Endothelial cell of umbilical vein (primary cell): Measurements from ENCODE around the gene STARD13. TPM values are rescaled to one million over a fixed set of nuclear protein-coding genes. Genes with fewer than 3 reads are reported as not detected.
A peak's percentile ranks its signal among the peaks of the same experiment; 100 is the strongest.

ENCODE experiments used
- BruUV-seq: library from RNA; stranded (reverse); fragments of 400-500 nt; replicated peaks from 2 replicates; lab custom pipeline; 2021; lab: Mats Ljungman, UMichigan
- CTCF ChIA-PET: fragments of 300-600, 350-600 bp; sonication (Branson Sonifier 250); formaldehyde crosslinking; loops from one replicate; lab custom pipeline; 2021; ENCODE audit warnings: antibody characterized with exemption, inconsistent platforms; lab: Charles Lee
- POLR2A ChIA-PET: fragments of 300-600, 350-600 bp; sonication (Branson Sonifier 250); formaldehyde crosslinking; loops from one replicate; lab custom pipeline; 2021; ENCODE audit warnings: antibody characterized with exemption, inconsistent platforms; lab: Charles Lee
- DNase-seq: peaks from one replicate; pipeline ENCODE4 v3.0.0-alpha.2; 2011; ENCODE audit warnings: low read depth, low spot score
- FAIRE-seq: peaks from 2 replicates; lab custom pipeline; 2011; peaks lifted over from hg19 to GRCh38; lab: Jason Lieb, UNC
- H2AFZ ChIP-seq: 2 replicates; pipeline ENCODE4 v1.6.0; 2012; ENCODE audit warnings: low read depth, low read length, control low read depth, inconsistent platforms
- H3K27ac ChIP-seq: 2 replicates; pipeline ENCODE4 v1.5.1; 2011; ENCODE audit warnings: low read depth, mild to moderate bottlenecking, control low read depth, low read length, moderate library complexity; ENCODE audit not compliant: insufficient read depth
- H3K27me3 ChIP-seq, 2 experiments: 2 replicates each; pipeline versions ENCODE4 v1.6.0 to v1.6.1; 2011; ENCODE audit warnings: low read length in 2 of 2, mixed read lengths in 1 of 2; ENCODE audit not compliant: control insufficient read depth in 2 of 2, insufficient read depth in 2 of 2
- H3K36me3 ChIP-seq, 2 experiments: 2 replicates in 1 of 2; 3 replicates in 1 of 2; pipeline ENCODE4 v1.5.1; 2011; ENCODE audit warnings: low read length in 2 of 2, mild to moderate bottlenecking in 1 of 2, moderate library complexity in 1 of 2; ENCODE audit not compliant: control insufficient read depth in 2 of 2, insufficient read depth in 2 of 2; ENCODE audit errors: extremely low read depth in 1 of 2
- H3K4me1 ChIP-seq: 3 replicates; pipeline ENCODE4 v1.5.1; 2011; ENCODE audit warnings: mild to moderate bottlenecking, low read length; ENCODE audit not compliant: control insufficient read depth, insufficient read depth; ENCODE audit errors: extremely low read depth
- H3K4me2 ChIP-seq: 2 replicates; pipeline ENCODE4 v1.6.1; 2011; ENCODE audit warnings: low read length, control low read depth, mixed read lengths; ENCODE audit not compliant: insufficient read depth
- H3K4me3 ChIP-seq, 3 experiments: fragments of 200-600 bp in 1 of 3; sonication (generic), shearing (Covaris generic) in 1 of 3; replicated peaks in 1 of 3; 2 replicates each; pipeline ENCODE4 v1.5.1; 2011 to 2016; ENCODE audit warnings: control low read depth in 3 of 3, low read length in 3 of 3, mild to moderate bottlenecking in 2 of 3, inconsistent platforms in 1 of 3, low read depth in 1 of 3, moderate library complexity in 1 of 3; ENCODE audit not compliant: insufficient read depth in 1 of 3
- H3K79me2 ChIP-seq: 2 replicates; pipeline ENCODE4 v1.6.0; 2012; ENCODE audit warnings: low read length, inconsistent platforms; ENCODE audit not compliant: control insufficient read depth, insufficient read depth
- H3K9ac ChIP-seq: replicated peaks from 2 replicates; pipeline ENCODE3; 2011; ENCODE audit warnings: low read length, control low read depth; ENCODE audit not compliant: insufficient read depth; ENCODE audit errors: extremely low read depth
- H3K9me1 ChIP-seq: replicated peaks from 3 replicates; pipeline ENCODE4 v1.6.0; 2011; ENCODE audit warnings: mild to moderate bottlenecking, low read length; ENCODE audit not compliant: control insufficient read depth, insufficient read depth; ENCODE audit errors: extremely low read depth
- H3K9me3 ChIP-seq: replicated peaks from 2 replicates; pipeline ENCODE4 v1.5.1; 2012; ENCODE audit warnings: low read length, inconsistent platforms; ENCODE audit not compliant: control insufficient read depth, insufficient read depth
- H4K20me1 ChIP-seq: replicated peaks from 2 replicates; pipeline ENCODE3; 2011; ENCODE audit warnings: mild to moderate bottlenecking, low read length; ENCODE audit not compliant: control insufficient read depth, insufficient read depth; ENCODE audit errors: extremely low read depth
- EZH2 ChIP-seq: IDR thresholded peaks from 2 replicates; pipeline ENCODE4 v1.6.1; 2012; ENCODE audit warnings: borderline replicate concordance, low read depth, mild to moderate bottlenecking, moderate library complexity, low read length, inconsistent platforms; ENCODE audit not compliant: severe bottlenecking
- FOS ChIP-seq: IDR thresholded peaks from 2 replicates; pipeline ENCODE4 v1.6.1; 2011; ENCODE audit warnings: mild to moderate bottlenecking, low read length, moderate library complexity, borderline replicate concordance; ENCODE audit not compliant: insufficient read depth
- JUN ChIP-seq: IDR thresholded peaks from 2 replicates; pipeline ENCODE4 v1.6.1; 2011; ENCODE audit warnings: borderline replicate concordance, low read depth; ENCODE audit not compliant: insufficient read length, insufficient read depth
- POLR2A ChIP-seq: IDR thresholded peaks from 2 replicates; pipeline ENCODE4 v1.6.1; 2012; ENCODE audit warnings: low read depth, mild to moderate bottlenecking, control low read depth, low read length
- POLR2AphosphoS5 ChIP-seq: IDR thresholded peaks from 2 replicates; pipeline ENCODE4 v1.6.1; 2012; ENCODE audit warnings: low read depth, mild to moderate bottlenecking, control low read depth, low read length, moderate library complexity; ENCODE audit not compliant: insufficient read depth
- dilution Hi-C: fragments of 300-500 bp; cut with MboI; formaldehyde crosslinking; loops from one replicate; pipeline ENCODE4 v1.15.0; 2019; ENCODE audit warnings: low sequenced_read_pairs; ENCODE audit not compliant: extremely low pct_ligation_motif_present
- intact Hi-C: fragments of 100-400 bp; cut with micrococcal nuclease; formaldehyde crosslinking; loops from one replicate; pipeline ENCODE4 v1.10.0; 2022
- polyA plus RNA-seq, 4 experiments: library from polyadenylated mRNA; depleted of rRNA in 3 of 4; stranded (reverse) in 3 of 4; unstranded in 1 of 4; fragments of >200 nt; gene quantifications; 2 replicates each; pipeline versions ENCODE4 v1.2.1 to v1.2.3, GENCODE V29; 2011 to 2012; ENCODE audit warnings: missing spikeins in 1 of 4
- total RNA-seq: library from RNA; stranded (reverse); gene quantifications from 2 replicates; pipeline ENCODE4 v1.2.3, GENCODE V29; 2021
- TF ChIP-seq, protein P1 (sequence below), 2 donors: IDR thresholded peaks; 1 replicate in 1 of 2; 2 replicates in 1 of 2; pipeline ENCODE4 v1.5.1; 2011; ENCODE audit warnings: low read length in 2 of 2, mild to moderate bottlenecking in 2 of 2, moderate library complexity in 2 of 2, control low read depth in 1 of 2, inconsistent platforms in 1 of 2, low read depth in 1 of 2; ENCODE audit not compliant: insufficient read depth in 1 of 2; ENCODE audit errors: extremely low read depth in 1 of 2
- TF ChIP-seq, protein P2 (sequence below): IDR thresholded peaks from 2 replicates; pipeline ENCODE4 v1.6.1; 2011; ENCODE audit not compliant: insufficient read depth, insufficient read length

Gene STARD13
- total and polyA plus RNA-seq, 2 donors (not counting 3 experiments of a cell fraction or from before 2014, with no cell fraction given) = 11.0 to 47.7 TPM

DNA sequence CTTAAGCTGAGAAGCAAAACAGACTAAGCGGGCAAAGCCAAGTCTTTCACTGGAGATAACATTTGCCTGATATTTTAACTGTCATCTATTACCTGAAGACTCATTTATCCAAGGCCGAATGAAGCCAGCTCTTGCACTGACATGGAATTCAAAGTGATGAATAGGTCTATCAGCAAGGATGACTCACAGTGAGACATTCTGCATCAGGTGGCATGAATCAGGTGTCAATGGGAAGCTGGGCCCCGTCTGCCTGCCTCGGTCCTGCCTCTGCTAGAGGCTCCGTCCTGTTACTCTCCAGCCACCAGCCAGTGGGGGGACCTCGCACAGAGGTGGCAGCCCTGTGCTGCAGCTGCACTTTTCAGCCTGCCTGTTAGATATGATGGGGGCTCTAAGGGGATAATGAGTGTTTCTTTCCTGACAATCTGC lies 23.5 kb downstream of the STARD13 start:
- H3K9me1 ChIP-seq = no peaks in the 10 kb centered on the region
- ChIA-PET POLR2A (no interaction called here), CTCF (interaction anchor here (0.9 kb wide), 1 partner anchor 11 kb away, joined by 3 read pairs; no protein-coding TSS in a partner anchor)
- no peak overlapping the region for H3K4me2 ChIP-seq
- peaks cover 100% of the 10 kb centered on the region for H3K79me2 ChIP-seq
- intact Hi-C loops = loop anchor here (2.0 kb wide), 1 partner anchor 21 kb away; no protein-coding TSS in a partner anchor
- no peak overlapping the region for H3K9ac ChIP-seq
- H3K27ac ChIP-seq = no peak overlapping the region
- TF ChIP-seq POLR2A = no peak
- TF ChIP-seq, protein P1, sequence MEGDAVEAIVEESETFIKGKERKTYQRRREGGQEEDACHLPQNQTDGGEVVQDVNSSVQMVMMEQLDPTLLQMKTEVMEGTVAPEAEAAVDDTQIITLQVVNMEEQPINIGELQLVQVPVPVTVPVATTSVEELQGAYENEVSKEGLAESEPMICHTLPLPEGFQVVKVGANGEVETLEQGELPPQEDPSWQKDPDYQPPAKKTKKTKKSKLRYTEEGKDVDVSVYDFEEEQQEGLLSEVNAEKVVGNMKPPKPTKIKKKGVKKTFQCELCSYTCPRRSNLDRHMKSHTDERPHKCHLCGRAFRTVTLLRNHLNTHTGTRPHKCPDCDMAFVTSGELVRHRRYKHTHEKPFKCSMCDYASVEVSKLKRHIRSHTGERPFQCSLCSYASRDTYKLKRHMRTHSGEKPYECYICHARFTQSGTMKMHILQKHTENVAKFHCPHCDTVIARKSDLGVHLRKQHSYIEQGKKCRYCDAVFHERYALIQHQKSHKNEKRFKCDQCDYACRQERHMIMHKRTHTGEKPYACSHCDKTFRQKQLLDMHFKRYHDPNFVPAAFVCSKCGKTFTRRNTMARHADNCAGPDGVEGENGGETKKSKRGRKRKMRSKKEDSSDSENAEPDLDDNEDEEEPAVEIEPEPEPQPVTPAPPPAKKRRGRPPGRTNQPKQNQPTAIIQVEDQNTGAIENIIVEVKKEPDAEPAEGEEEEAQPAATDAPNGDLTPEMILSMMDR (IDR thresholded peaks at IDR 0.05; ENCODE audit: extremely low read depth in 1 of 2, insufficient read depth in 1 of 2, low read depth in 1 of 2, low read length in 2 of 2) = no peak
- TF ChIP-seq JUN = peak; percentile 16
- TF ChIP-seq, protein P2, sequence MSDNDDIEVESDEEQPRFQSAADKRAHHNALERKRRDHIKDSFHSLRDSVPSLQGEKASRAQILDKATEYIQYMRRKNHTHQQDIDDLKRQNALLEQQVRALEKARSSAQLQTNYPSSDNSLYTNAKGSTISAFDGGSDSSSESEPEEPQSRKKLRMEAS = no peak
- TF ChIP-seq EZH2 = no peak
- TF ChIP-seq FOS = peak; percentile 54
- TF ChIP-seq POLR2AphosphoS5 = no peak
- H3K27me3 ChIP-seq = no peaks in the 10 kb centered on the region
- no peak overlapping the region for H2AFZ ChIP-seq
- H4K20me1 ChIP-seq = no peaks in the 10 kb centered on the region
- FAIRE-seq = peak; percentile 70
- BruUV-seq = no TSS peak
- H3K4me1 ChIP-seq = peaks cover 8% of the 10 kb centered on the region
- DNase-seq = peak; percentile 22
- no peaks in the 10 kb centered on the region for H3K9me3 ChIP-seq
- no peak overlapping the region for H3K4me3 ChIP-seq
- peaks cover 1 to 3% of the 10 kb centered on the region in 2 experiments for H3K36me3 ChIP-seq
- dilution Hi-C loops = no loop called here
